HFFc6 (cell line): ENCODE data around the gene PPP1R2. TPM values are rescaled to one million over a fixed set of nuclear protein-coding genes. Genes with fewer than 3 reads are reported as not detected.

ENCODE experiments used
- DNase-seq: peaks from one replicate; pipeline ENCODE4 v3.0.0-alpha.2; 2018
- H3K27ac Mint-ChIP-seq: 2 replicates; pipeline ENCODE4 v1.8.0; 2020; ENCODE audit warnings: mild to moderate bottlenecking, mixed read lengths
- H3K27me3 Mint-ChIP-seq: 2 replicates; pipeline ENCODE4 v1.8.0; 2021; ENCODE audit warnings: mild to moderate bottlenecking, moderate library complexity, mixed read lengths; ENCODE audit not compliant: insufficient read depth
- H3K36me3 Mint-ChIP-seq: 2 replicates; pipeline ENCODE4 v1.8.0; 2021; ENCODE audit warnings: low read depth, mixed read lengths
- H3K4me1 Mint-ChIP-seq: 2 replicates; pipeline ENCODE4 v1.8.0; 2020; ENCODE audit warnings: low read depth, mixed read lengths
- H3K4me3 Mint-ChIP-seq: 2 replicates; pipeline ENCODE4 v1.8.0; 2020; ENCODE audit warnings: mild to moderate bottlenecking, moderate library complexity, mixed read lengths
- H3K9me3 Mint-ChIP-seq: 2 replicates; pipeline ENCODE4 v1.8.0; 2020; ENCODE audit warnings: mild to moderate bottlenecking, mixed read lengths
- CTCF ChIP-seq: fragments of 200-600 bp; sonication (generic); IDR thresholded peaks from 2 replicates; pipeline ENCODE4 v1.5.0; 2021; ENCODE audit warnings: antibody characterized with exemption, mild to moderate bottlenecking
- total RNA-seq, 6 experiments: library from RNA; stranded (reverse); fragmentation: NEBNext Ultra II Directional; extraction: Animal tissue kit (Norgen Biotek cat#: 25700); gene quantifications; 2 replicates in 1 of 6; 3 replicates in 5 of 6; pipeline ENCODE4 v1.2.3, GENCODE V29; 2021

Gene PPP1R2
- total RNA-seq, 6 experiments from 2014 or later = 39.7 to 44.0 (median 42.0) TPM

- no peak for TF ChIP-seq CTCF
- no peak for DNase-seq
- Mint-ChIP-seq H3K27me3 (peaks cover 14% of the 10 kb centered on the region), H3K27ac (no peak overlapping the region), H3K9me3 (peaks cover 18% of the 10 kb centered on the region), H3K4me1 (peaks cover 6% of the 10 kb centered on the region; the same call in 1 of the 2 replicates), H3K36me3 (peaks cover 9% of the 10 kb centered on the region; the same call in 1 of the 2 replicates), H3K4me3 (no peak overlapping the region)
Measured at GRCh38 chr3:195468391-195468776, 74.7 kb downstream of the PPP1R2 start.

GRCh38 chr3:195467641-195468390, 75.3 kb downstream of the PPP1R2 start:
- peaks cover 12% of the 10 kb centered on the region for H3K27me3 Mint-ChIP-seq
- peaks cover 9% of the 10 kb centered on the region; the same call in 1 of the 2 replicates for H3K36me3 Mint-ChIP-seq
- no peak overlapping the region for H3K27ac Mint-ChIP-seq
- DNase-seq = peak; percentile 17
- no peak for TF ChIP-seq CTCF
- no peak overlapping the region for H3K4me3 Mint-ChIP-seq
- peaks cover 18% of the 10 kb centered on the region for H3K9me3 Mint-ChIP-seq
- H3K4me1 Mint-ChIP-seq = peaks cover 6% of the 10 kb centered on the region; the same call in 1 of the 2 replicates

- no peak overlapping the region for H3K4me3 Mint-ChIP-seq
- H3K4me1 Mint-ChIP-seq = peaks cover 6% of the 10 kb centered on the region; the same call in 1 of the 2 replicates
Measured at GRCh38 chr3:195466251-195466650, 76.9 kb downstream of the PPP1R2 start.

More at GRCh38 chr3:195466251-195466650, 76.9 kb downstream of the PPP1R2 start:
- TF ChIP-seq CTCF = no peak
- H3K36me3 Mint-ChIP-seq = peaks cover 9% of the 10 kb centered on the region; the same call in 1 of the 2 replicates
- no peak for DNase-seq
- H3K9me3 Mint-ChIP-seq = peaks cover 18% of the 10 kb centered on the region
- no peak overlapping the region for H3K27ac Mint-ChIP-seq
- peaks cover 8% of the 10 kb centered on the region for H3K27me3 Mint-ChIP-seq

Other genes with a start within 250 kb of the PPP1R2 start
- gene ACAP2, start 100.3 kb downstream of the PPP1R2 start, total RNA-seq = 10 to 100 TPM; 37.7 to 47.1 (median 45.2) TPM
- under 1 TPM in 2 of 6 experiments, not detected in 4; 0.14 to 0.38 TPM for gene APOD, start 40.6 kb upstream of the PPP1R2 start, total RNA-seq
- under 1 TPM in 3 of 6 experiments, not detected in 3; 0.11 to 0.17 (median 0.14) TPM for gene MUC20, start 177.7 kb upstream of the PPP1R2 start, total RNA-seq